ENCODE measurements around the gene CLMN.

Gene CLMN

DNA sequence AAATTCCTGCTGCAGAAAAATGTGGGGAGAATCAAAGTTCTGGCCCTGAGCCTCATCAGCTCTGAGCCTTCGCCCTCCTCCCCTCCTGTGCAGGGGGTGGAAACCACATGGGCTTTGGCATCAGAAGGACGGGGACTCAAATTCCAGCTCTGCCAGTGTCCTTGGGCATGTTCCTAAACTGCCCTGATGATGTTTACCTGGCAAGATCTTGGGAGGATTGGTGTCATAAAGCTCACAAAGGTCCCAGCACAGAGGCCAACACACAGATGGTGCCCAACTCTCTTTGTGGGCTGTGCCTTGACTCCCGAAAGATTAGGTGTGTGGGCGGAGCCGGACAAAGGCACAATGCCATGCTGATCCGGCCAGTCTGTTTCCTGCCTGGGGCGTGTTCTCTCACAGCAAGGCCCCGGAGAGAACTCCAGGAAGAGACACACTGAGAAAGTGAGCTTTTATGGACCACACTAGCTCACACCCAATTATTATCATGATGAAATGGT is 20.5 kb upstream of the CLMN start:
- DNase-seq, result no peak

DNA sequence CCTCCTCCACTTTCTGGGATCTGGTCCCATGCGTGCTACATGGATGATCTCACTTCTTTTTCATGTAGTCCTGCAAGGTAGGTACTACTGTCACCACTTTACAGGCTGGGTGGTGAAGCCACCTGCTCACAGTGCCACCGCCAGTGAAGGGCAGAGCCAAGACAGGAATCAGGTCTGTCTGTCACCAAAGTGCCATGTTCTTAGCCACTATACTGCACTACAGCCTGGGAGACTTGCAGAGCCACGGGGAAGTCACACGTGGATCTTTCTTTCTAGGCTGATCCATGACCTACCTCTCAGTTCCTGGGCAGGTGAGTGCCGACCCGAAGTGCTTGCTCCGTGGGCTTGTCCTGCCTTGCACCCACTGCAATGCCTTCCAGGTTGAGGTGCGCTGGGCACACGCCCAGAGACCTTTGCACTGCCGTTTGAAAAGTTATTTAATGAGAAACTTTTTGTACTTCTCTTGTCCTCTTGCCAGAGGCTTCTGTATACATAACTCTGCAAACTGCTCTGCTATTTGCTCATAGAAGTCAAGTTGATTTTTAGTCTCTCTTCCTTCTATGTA is 19.7 kb upstream of the CLMN start:
- DNase-seq, result no peak

DNA sequence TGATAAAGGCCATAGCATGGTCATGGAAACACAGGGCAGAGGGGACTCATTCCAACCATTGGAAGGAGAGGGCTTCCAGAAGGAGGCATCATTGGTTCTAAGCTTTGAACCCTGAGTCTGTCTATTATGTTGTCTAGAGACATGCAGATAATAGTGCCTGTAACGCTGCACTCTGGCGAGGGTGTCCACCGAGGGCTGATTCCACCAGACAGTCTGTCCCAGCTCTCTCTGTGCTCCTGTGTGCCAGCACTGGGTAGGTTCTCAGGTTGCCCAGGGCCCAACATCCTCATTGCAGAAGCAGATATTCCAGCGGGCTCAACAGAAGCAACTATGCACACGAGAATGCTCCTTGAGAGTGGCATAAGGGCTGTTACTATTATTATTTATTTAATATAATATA is 18.7 kb upstream of the CLMN start:
- no peak for DNase-seq

DNA sequence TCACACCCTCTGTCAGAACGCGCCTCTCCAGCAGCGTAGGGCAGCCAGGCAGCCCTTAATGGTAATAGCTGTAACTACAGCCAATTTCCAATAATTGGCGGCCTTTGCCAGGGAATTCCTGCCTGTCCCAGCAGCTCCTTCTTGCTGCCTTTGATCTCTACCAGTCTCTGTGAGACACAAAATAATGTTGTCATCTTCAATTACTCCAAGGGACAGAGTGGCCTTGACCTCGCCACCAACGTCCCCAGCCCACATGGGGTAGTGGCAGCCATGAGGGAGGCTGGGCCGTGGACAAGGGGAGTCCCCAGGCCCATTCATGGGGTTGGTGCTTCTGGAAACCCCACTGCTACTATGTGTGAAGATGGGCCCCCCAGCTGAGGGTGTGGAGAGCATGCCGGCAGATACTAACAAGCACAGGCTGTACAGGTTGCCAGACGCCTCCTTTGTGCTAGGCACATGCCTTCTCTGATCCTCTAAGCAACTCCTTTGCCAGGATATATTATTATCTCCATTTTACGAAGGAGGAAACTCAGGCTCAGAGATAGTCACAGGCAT is 17.4 kb upstream of the CLMN start:
- DNase-seq, result no peak

DNA sequence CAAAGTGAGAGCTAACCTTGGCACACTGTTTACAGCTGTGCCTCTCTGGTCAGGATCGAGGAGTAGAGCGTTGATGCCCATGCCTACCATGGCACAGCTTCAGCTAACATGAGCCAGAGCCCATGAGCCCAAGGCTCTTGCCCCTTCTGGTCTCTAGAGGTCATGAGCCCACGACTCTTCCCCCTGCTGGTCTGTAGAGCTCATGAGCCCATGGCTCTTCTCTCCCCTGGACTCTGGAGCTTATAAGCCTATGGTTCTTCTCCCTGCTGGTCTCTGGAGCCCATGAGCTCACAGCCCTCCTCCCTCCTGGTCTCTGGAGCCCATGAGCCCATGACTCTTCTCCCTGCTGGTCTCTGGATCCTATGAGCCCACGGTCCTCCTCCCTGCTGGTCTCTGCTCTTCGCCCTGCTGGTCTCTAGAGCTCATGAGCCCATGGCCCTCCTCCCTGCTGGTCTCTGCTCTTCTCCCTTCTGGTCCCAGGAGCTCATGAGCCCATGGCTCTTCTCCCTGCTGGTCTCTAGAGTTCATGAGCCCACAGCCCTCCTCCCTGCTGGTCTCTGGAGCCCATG is 16.6 kb upstream of the CLMN start:
- no peak for DNase-seq

DNA sequence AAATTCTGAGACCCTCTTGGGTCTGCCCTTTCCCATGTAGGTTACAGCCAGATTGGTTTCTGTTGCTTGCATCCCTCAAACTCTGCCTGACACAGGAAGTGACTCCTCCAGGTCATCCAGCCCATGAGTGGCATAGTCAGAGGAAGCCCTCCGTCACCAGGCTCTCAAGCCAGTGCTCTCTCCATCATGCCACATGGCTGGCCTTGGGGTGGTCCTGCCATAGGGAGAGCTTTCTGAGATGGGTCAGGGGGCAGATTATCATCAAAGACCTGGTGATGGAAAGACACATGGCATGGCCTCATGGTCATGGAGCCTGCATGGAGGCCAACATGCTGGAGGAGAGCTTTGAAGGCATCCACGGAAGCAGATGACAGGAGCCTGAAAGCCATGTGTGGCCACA is 15.4 kb upstream of the CLMN start:
- no peak for DNase-seq

DNA sequence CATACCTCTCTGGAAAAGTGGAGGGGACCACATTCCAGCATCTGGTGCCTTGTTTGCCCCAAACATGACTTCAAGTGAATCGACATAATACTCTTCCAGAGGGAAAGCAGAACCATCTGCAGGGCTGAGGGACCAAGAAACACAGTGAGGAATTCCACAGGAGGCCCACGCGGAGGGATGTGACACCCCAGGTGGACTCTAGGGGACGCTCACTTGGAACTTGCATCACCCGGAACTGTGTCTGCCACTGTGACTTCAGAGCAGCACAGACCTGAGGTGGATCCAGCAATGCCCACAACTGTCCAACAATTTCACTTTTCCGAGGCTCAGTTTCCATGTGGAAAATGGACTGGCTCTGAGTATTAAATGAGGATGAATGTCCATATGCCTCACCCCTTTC is 14.3 kb upstream of the CLMN start:
- no peak for DNase-seq

DNA sequence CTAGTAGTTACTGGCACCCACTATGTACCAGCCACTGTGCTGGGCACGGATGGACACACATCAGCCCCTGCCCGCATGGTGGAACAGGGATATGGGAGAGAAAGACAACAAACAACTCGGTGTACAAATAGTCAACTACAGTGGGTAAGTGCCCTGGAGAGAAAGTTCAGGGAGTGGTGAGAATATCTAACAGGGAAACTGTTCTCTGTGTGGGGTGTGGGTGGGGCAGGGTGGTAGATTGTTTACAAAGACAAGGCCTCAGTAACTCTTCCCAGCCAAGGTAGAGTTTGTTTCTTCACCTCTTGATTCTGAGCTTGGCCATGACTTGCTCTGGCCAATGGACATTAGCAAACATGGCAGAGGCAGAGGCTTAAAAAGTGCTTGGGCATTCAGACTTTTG is 12.9 kb upstream of the CLMN start:
- DNase-seq, result no peak

DNA sequence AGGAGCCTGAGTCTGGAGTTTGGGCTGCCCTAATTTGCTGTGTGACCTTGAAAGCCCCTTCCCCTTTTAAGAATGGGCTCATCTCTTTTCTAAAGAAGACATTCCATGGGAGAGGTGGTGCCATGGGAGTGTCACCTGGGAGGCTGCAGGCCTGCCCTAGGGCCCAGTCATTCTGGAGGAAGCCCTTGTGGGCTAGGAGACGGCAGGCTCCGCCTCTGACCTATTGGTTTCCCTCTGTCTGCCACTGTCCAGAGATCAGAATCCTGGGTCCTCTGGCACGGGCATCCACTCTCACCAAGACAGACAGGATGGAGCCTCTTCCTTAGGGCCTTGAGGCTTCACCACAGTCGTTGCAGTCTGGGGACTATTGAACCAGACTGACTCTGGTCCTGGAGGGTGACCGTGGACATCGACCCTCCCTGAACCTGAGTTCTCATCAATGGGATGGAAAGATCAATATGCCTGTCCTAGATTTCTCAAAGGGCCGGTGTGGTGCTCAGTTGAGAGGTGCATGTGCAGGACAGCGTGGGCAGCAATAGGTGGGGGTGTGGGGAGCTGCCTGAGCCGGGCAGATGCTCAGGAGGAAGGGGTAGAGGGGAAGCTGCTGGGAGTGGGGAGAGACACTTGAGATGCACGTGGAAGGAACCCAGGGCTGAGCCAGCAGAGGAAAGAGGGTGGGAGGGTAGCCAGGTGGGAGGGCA is 12.2 kb upstream of the CLMN start:
- DNase-seq, result no peak

DNA sequence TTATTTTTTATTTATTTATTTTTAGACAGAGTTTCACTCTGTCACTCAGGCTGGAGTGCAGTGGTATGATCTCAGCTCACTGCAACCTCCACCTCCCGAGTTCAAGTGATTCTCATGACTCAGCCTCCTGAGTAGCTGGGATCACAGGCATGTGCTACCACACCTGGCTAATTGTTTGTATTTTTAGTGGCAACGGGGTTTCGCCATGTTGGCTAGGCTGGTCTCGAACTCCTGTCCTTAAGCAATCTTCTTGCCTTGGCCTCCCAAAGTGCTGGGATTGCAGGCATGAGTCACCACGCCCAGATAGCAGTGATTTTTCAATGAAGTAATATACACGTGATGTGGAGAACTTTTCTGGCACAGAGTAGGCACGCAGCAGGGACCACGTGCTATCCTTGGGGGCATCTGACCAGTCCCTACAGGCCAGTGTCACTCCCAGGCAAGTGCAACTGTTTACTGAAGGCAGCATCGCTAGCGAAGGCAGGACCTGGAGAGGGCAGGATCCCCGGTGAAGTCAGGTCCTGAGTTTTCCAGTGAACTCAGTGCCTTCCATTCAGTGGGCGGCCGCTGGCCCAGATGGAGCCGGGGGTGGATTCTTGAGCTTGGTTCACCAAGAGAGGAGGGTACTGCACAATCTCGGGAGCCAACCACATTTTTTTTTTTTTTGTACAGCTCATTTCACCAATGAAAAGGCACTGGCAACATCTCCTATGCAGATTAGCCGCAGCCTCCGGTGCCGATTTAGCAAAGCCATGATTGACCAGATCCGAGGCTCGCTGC is 11.1 kb upstream of the CLMN start:
- DNase-seq, result no peak

DNA sequence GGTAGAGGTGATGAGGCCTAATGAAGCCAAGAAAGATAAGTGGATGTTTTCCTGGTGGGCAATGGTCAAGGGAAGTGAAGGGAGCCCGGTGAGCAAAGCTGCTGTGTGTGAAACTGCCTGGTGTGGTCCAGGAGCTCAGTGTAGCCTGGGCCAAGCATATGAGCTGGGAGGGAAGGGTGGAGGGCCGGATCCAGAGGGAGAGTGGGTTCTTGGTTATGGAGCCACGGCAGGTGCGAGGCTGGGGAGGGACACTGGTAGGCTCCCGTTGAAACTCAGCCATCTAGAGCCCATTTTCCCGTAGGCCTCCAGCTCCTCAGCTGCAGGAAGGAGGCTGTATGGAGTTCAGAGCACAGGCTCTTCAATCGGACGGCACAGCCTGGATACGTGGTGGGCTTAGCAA is 10.2 kb upstream of the CLMN start:
- no peak for DNase-seq

DNA sequence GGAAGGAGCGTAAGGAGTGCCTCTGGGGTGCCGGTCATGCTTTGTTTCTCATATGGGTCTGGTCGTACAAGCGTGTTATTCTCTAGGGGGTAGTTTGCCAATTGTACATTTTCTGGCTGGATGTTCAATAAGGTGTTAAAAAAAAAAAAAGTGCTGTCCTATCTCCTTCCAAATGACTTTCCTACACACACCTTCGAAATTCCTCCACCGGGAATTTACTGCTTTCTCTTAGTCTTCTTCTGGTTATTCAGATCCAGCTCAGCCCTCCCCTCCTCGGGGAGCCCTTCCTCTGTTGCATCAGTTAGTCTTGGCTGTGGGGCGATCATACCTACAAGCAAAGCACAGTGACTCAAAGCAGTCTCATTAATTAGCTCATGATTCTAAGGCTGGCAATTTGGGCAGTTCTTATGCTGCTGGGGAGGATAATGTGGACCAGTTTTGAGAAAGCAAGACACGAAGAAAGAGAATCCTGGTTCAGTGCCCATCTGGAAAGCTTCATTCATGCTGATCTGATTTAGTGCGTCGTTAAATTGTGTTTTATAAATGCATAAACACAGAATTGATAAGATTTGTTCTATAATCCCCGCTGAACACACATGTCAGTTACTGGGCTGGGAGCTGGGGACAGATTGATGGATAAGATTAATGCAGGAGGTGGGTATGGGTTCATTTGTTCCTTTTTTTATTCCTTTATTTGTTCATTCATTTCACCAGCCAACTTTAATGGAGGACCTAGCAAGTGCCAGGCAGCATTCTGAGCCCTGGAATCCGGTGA is 9.2 kb upstream of the CLMN start:
- no peak for DNase-seq

DNA sequence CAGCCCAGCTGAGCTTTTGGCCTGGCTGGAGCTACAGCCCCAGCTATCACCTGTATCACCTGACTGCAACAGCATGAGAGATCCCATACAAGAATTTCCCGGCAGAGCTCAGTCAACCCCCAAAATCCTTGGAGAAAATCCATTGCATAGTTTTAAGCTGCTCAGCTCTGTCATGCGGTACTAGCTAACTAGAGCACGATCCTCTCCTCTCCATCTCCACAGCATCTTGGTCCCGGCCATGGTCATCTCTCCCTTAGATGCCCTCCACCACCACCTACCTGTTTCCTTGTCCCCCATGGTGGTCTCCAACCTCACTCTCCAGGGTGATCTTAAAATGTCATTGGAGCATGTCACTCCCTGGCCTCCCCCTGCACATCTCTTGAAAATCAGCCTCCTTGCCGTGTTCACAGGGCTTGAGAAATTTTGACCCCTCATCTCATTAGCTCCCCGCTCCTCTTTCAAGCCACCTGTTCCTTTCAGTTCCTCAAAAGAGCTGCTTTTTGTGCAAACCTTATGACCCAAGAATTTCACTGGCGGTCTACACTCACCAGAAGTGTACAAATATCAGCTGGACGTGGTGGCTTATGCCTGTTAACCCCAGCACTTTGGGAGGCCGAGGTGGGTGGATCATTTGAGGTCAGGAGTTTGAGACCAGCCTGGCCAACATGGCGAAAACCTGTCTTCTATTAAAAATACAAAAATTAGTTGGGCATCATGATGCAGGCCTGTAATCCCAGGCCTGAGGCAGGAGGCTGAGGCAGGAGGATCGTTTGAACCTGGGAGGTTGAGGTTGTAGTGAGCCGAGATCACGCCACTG is 8.1 kb upstream of the CLMN start:
- DNase-seq, result no peak

DNA sequence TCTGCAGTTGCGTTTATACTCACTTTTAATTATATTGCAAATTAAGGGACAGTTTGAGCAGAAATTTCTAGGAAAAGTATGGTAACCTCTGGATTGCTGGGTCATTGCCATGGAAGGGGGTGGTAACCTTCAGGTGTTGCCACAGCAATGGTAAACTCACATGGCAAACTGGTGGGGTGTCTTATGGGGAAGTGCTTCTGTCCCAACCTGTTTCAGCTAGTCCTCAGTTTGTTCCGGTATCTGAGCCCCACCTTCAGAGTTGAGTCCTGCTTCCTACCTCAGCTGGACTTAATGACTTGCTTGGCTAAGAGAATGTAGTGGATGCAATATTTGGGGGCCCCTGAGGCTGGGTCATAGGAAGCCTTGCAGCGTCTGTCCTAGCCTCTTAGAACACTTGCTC is 7.3 kb upstream of the CLMN start:
- no peak for DNase-seq

DNA sequence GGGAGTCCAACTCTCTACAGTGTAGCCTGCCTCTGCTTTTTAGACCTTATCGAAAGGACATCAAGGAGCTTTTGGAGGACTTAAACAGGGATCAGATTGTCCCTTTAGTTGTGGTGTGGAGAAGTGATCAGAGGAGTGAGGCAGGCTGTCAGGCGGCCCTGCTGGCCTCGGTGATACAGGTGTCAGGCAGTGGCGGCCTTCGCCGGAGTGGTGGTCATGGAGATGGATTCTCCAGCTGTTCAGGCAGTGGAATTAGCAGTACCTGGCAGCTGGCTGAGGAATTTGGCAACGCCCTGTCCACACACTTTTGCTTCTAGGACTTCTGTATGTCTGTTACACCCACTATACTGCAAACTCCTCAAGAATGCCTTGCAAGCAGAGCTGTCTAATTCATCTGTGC is 4.2 kb upstream of the CLMN start:
- no peak for DNase-seq

DNA sequence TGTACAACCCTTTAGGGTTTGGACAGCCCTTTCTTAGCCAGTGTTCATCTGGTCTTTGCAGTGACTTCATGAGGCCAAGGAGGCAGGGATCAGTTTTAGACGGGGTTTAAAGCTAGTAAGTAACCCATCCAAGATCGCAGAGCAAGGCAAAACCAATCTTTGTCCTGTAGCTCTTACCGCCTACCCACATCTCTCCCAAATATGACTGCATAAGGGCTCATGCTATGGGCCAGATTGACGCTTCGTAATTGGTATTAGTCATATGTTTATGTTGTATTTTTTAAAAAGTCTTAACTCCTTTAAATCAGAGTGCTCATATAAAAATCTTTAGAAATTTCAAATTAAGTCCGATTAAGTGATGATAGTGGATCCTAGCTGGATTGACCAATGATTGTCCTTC is 3.7 kb upstream of the CLMN start:
- DNase-seq, result no peak

DNA sequence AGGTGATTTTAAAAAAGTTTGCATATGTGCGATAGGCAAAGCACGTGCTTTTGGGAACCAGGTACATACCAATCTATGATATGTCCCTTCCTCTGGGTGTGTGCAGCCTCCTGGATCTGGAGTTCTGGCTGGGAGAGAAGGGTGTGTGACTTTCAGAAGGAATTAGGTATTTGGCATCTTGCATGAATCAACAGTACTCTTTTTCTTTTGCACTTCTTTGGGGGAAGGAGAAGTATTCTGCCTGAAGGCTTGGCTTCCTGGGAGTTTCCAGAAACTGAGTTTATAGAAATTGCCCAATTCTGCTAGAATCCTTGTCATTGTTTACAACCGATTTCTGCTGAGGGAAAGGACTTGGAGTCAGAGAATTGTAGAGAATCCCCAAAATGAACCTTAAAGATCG is 2.9 kb upstream of the CLMN start:
- DNase-seq, result no peak

DNA sequence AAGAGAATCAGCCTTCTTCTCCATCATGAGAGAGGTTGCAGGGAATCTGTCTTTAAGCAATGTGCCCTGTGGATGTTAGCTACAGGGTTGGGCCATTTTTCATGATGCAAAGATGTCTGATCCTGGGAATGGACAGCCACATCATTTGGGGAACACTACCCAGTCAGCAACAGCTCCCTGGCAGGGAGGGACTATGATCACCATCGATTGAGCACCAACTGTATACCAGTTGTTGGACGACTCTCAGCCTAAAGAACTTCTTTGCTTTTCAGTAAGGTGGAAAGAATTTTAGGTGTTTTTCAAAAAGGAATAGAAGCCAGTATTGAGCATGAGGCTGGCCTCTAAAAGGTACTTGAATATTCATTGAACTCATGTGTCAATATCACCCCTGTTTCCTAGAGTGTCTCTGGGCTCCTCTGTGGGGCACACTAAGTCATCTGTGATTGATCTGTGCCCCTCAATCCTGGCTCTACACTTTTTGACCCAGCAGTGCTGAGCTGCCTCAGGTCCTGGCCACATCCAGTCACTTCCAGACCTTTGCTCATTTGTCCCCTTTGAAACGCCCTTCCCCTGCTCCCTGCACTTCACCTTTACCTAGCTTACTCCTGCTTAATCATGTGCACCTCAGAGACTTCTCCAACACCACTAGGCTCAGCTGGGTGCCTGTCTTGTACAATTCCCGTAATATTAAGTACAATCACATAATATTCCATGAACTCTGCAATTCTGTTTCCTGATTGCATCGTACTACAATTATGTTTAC is 2.2 kb upstream of the CLMN start:
- DNase-seq, result no peak

DNA sequence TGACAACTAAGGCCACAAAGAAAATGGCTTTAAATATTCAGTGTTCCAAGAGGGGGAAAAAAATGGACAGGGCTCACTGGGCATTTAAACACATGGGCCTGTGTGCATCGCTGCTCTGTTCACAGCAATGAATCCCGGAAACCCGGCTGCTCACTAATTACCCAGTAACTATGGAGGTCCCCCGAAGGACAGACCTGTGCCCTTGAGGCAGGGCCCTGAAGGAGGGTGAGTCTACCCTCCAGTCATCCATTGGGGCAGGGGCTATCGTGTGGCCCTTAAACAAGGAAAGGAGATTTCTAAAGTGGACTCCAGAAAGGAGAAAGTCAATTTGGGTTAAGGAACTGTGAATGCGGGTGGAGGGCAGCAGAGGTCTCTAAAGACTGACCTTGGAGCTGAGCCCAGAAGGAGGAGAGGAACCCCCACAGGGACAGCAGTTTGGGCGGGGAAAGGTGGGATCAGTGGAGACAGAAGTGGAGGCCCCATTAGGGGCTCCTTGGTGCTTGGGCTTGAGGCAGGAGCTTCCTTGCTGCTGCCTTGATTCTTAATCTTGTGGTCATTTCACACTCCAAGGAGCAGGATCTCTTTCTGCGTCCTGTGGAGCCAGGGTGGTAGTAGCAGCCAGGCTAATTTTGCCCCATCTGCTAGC is 1.4 kb upstream of the CLMN start:
- no peak for DNase-seq

DNA sequence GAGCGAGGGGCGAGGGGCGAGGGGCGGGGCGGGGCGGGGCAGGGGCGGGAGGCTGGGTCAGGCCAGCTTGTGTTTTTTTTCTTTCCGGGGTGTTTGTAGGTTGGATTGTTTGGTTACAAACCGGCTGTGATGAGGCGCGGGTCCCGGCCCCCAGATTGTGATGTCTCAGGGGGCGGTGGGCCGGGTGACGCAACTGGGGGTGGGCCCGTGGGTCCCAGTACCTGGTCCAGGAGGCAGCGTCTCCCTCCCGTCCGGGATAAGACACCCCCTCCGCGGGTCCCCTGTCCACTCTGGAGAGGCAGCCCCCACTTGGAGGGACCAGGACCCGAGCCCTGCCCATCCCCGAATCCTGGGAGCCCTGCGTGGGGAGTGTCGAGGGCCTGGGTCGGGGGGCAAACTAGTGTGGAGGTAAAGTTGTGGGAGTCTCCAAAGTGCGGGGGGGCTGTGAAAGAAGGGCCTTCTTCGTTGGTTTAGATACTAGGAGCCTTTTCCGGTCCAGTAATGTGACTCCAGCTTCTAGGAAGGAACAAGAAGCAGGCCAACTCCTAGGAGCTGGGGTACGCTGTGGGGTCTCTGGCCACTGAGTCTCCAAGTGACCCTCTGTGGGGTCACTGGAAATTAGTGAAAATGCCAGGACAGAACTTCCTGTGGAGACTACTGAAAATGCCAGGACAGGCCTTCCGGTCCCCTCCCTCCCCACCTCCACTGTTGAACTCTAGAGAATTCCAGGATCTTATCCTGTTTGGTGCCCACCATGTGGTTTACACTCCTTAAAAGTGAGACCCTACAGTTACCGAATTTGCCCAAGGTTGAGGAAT is 579 bp upstream of the CLMN start:
- no peak for DNase-seq

All from NCI-H2029 treated with DMSO at 0.1 percent for 48 hours (cell line).